HuH-7.5 (cell line): ENCODE measurements around the gene MAPKAP1.
"Not testable (repeated sequence)": the region's sequence is repeated elsewhere in the genome, so short reads cannot be mapped to it uniquely, and the experiment has no call there.

Experiments
- DNase-seq: peaks from one replicate; pipeline ENCODE4 v3.0.0; 2011; ENCODE audit warnings: low spot score

Gene MAPKAP1

GRCh38 chr9:125730168-125730567 lies 23.2 kb upstream of the MAPKAP1 start:
- DNase-seq, result no peak

- DNase-seq, result no peak
These were observed 19.6 kb upstream of the MAPKAP1 start for GRCh38 chr9:125726456-125727132.

GRCh38 chr9:125707472-125707804 lies 430 bp upstream of the MAPKAP1 start:
- no peak for DNase-seq

GRCh38 chr9:125705893-125706292 lies 1.1 kb downstream of the MAPKAP1 start:
- no peak for DNase-seq

GRCh38 chr9:125703662-125704061 lies 3.3 kb downstream of the MAPKAP1 start:
- DNase-seq, result no peak

- DNase-seq, result no peak
These were observed 5.7 kb downstream of the MAPKAP1 start for GRCh38 chr9:125701351-125701750.

- no peak for DNase-seq
These were observed 6.2 kb downstream of the MAPKAP1 start for GRCh38 chr9:125700791-125701190.

GRCh38 chr9:125699870-125700269 lies 7.1 kb downstream of the MAPKAP1 start:
- no peak for DNase-seq

- no peak for DNase-seq
These were observed 10.8 kb downstream of the MAPKAP1 start for GRCh38 chr9:125696106-125696647.

- DNase-seq, result not testable (repeated sequence)
These were observed 11.5 kb downstream of the MAPKAP1 start for GRCh38 chr9:125695548-125695947.

- no peak for DNase-seq
These were observed 12.5 kb downstream of the MAPKAP1 start for GRCh38 chr9:125694478-125694877.

GRCh38 chr9:125693492-125693891 lies 13.5 kb downstream of the MAPKAP1 start:
- DNase-seq, result not testable (repeated sequence)

GRCh38 chr9:125691869-125692268 lies 15.1 kb downstream of the MAPKAP1 start:
- no peak for DNase-seq

- no peak for DNase-seq
These were observed 16.3 kb downstream of the MAPKAP1 start for GRCh38 chr9:125690679-125691078.

GRCh38 chr9:125687163-125687863 lies 19.7 kb downstream of the MAPKAP1 start:
- no peak for DNase-seq

GRCh38 chr9:125685167-125685566 lies 21.8 kb downstream of the MAPKAP1 start:
- DNase-seq, result no peak

- no peak for DNase-seq
These were observed 23.5 kb downstream of the MAPKAP1 start for GRCh38 chr9:125683486-125683885.

- DNase-seq, result no peak
These were observed 24.7 kb downstream of the MAPKAP1 start for GRCh38 chr9:125682340-125682739.

- no peak for DNase-seq
These were observed 25.4 kb downstream of the MAPKAP1 start for GRCh38 chr9:125681657-125682056.

- no peak for DNase-seq
These were observed 25.9 kb downstream of the MAPKAP1 start for GRCh38 chr9:125681086-125681622.

- DNase-seq, result no peak
These were observed 26.6 kb downstream of the MAPKAP1 start for GRCh38 chr9:125680445-125680844.

- DNase-seq, result no peak
These were observed 27.3 kb downstream of the MAPKAP1 start for GRCh38 chr9:125679597-125680189.
